Muscle layer of colon (tissue), 2 donors: ENCODE measurements around the gene ITIH3.

Experiments used
- H3K27ac ChIP-seq: one replicate; pipeline ENCODE4 v1.7.0; 2013; ENCODE audit warnings: low read depth, mild to moderate bottlenecking, low read length, moderate library complexity
- H3K27me3 ChIP-seq, 2 donors: one replicate each; pipeline ENCODE4 v1.7.0; 2013; ENCODE audit warnings: low read length in 2 of 2, mild to moderate bottlenecking in 2 of 2; ENCODE audit not compliant: insufficient read depth in 2 of 2, control insufficient read depth in 1 of 2
- H3K36me3 ChIP-seq: one replicate; pipeline ENCODE4 v1.7.0; 2013; ENCODE audit warnings: mild to moderate bottlenecking, low read length; ENCODE audit not compliant: insufficient read depth
- H3K4me1 ChIP-seq: one replicate; pipeline ENCODE4 v1.7.0; 2013; ENCODE audit warnings: mild to moderate bottlenecking, low read length; ENCODE audit not compliant: insufficient read depth
- H3K4me3 ChIP-seq, 2 donors: one replicate each; pipeline ENCODE4 v1.7.0; 2013; ENCODE audit warnings: low read length in 2 of 2, low read depth in 1 of 2, mild to moderate bottlenecking in 1 of 2, moderate library complexity in 1 of 2
- H3K9ac ChIP-seq: one replicate; pipeline ENCODE4 v1.7.0; 2013; ENCODE audit warnings: low read length
- H3K9me3 ChIP-seq: one replicate; pipeline ENCODE4 v1.7.0; 2013; ENCODE audit warnings: mild to moderate bottlenecking, low read length
- donor health status: abdominal sarcoma.
- donor health status: Adenocarcinoma of cecum.

ITIH3 gene

DNA sequence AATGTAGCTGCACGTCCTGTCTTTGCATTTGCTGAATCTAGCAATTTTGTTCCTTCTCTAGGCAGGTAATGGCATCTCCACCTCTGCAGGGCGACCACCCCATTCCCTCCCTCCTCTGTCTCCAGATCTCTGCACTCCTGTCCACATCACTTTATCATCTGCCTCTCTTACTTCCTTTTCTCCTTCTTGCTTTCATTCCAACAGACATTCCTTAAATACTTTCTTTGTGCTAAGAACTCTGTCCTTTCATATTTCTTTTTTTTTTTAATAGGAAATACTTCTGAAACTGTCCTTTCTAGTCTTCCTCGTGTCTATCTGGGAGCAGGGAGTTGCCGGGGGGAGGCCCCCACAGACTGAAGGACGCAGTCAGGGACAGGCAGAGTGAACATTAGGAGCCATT, 7.2 kb downstream of the ITIH3 start:
- Histone ChIP-seq H3K4me3 (no peak overlapping the region), H3K36me3 (no peaks in the 10 kb centered on the region), H3K27me3 (peaks cover 0 to 5% of the 10 kb centered on the region in 2 donors), H3K27ac (no peak overlapping the region), H3K4me1 (no peaks in the 10 kb centered on the region), H3K9ac (no peak overlapping the region), H3K9me3 (no peaks in the 10 kb centered on the region)

DNA sequence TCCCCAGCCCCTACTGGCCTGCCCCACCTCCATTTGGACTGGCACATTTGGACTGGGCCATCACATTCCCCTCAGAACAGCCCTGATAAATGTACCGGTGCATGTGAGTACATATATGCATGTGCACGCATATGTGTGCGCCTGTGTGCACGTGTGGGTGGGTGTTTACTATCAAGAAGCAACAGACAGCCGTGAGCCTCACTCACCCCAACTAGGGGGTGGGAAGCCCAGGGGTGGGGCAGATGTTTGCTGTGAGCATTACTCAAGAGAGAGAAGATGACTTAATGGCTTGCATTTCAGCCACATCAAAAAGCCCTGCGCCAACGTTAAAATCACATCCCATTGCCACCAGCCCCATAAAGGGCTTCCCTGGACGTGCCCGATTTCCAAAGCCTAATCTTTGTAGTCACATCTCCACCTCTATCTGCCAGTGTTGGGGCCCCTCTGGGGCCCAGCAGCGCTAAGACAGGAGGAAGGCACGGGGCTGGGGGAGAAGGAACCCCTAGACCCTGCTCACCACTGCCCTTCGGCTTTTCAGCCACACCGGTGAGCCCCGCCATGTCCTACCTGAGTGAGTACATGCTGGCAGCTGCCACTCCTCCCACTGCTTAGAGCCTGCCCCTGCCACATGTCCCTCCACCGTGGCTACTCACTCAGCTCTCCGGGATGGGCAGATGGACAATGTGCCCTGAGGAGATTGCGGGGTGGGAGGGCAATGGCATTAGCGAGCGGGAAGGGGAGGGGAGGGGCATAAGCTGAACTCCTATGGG, 10.9 kb downstream of the ITIH3 start:
- H3K9me3 ChIP-seq, result no peaks in the 10 kb centered on the region
- no peaks in the 10 kb centered on the region for H3K4me1 ChIP-seq
- no peak overlapping the region for H3K4me3 ChIP-seq
- no peaks in the 10 kb centered on the region for H3K36me3 ChIP-seq
- no peak overlapping the region for H3K9ac ChIP-seq
- peaks cover 0 to 5% of the 10 kb centered on the region in 2 donors for H3K27me3 ChIP-seq
- H3K27ac ChIP-seq, result no peak overlapping the region

DNA sequence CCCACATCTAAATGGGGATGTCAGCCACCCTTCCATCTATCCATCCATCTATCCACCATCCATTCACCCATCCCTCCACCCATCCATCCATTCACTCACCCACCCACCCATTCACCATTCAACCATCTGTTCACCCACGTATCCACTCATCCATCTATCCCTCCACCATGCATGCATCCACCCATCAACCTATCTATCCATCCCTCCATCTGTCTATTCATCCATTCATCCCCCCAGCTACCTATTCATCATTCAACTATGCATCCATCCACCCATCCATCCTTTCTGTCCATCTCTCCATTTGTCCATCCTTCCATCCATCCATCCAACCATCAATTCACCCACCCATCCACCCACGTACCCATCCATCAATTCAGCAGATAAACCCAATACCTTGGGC, 14.6 kb downstream of the ITIH3 start:
- Histone ChIP-seq H3K4me1 (no peaks in the 10 kb centered on the region), H3K27me3 (peaks cover 0 to 5% of the 10 kb centered on the region in 2 donors), H3K27ac (no peak overlapping the region), H3K9ac (no peak overlapping the region), H3K9me3 (no peaks in the 10 kb centered on the region), H3K4me3 (no peak overlapping the region), H3K36me3 (no peaks in the 10 kb centered on the region)

DNA sequence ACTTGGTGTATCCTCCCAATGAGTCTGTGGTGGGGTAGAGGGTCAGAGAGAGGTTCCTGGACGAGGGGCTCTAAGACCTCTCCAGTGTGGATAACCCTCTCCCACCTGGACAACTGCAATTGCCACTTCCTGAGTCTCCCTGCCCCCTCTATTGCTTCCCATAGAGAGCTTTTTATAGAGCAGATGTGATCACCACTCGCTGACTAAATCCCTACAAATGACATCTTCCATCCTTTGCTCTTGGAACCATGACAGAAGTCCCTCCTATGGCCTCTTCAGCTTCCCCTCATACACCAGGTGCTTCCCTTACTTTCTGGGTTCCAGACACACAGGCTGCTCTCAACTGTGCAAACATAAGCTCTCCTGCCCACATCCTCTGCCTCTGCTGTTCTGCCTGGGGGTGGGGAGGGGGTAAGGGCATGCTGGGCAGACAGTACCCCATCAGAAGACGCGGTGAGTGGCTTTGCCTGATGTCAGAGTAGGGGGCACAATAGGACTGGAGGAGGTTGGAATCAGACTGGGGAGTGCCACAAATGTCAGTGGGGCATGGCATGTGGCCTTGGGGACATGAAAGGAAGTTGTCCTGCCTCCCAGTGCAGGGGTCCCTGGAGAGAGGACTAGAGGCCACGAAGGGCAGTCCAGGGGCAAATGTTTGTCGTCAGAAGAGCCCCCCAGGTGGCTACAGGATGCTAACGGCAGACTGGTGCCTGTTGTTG, 15.2 kb downstream of the ITIH3 start:
- Histone ChIP-seq H3K27me3 (peaks cover 0 to 5% of the 10 kb centered on the region in 2 donors), H3K4me3 (no peak overlapping the region), H3K9me3 (no peaks in the 10 kb centered on the region), H3K36me3 (no peaks in the 10 kb centered on the region), H3K4me1 (no peaks in the 10 kb centered on the region), H3K9ac (no peak overlapping the region), H3K27ac (no peak overlapping the region)

DNA sequence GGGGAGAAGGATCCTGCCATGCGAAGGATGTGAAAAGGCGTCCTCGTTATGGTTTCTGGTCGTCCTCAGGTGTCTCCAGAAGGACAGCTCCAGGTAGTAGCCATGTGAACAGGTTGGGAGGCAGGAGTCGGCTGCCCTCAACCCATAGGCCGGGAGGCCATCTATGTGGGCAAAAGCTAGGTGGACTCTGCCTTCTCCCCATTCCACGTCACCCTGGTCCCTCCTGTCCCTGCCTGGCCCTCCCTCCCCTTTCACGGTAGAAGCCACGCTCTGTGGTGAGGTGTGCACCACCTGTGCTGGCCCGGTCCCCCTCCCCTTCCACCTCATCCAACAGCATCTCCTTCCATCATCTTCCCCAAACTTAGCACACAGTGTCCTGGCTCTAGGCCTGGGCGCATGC, 16.3 kb downstream of the ITIH3 start:
- peaks cover 0 to 2% of the 10 kb centered on the region in 2 donors for H3K27me3 ChIP-seq
- no peaks in the 10 kb centered on the region for H3K4me1 ChIP-seq
- no peak overlapping the region for H3K27ac ChIP-seq
- H3K36me3 ChIP-seq, result no peaks in the 10 kb centered on the region
- H3K9ac ChIP-seq, result no peak overlapping the region
- H3K4me3 ChIP-seq, result no peak overlapping the region
- H3K9me3 ChIP-seq, result no peaks in the 10 kb centered on the region

DNA sequence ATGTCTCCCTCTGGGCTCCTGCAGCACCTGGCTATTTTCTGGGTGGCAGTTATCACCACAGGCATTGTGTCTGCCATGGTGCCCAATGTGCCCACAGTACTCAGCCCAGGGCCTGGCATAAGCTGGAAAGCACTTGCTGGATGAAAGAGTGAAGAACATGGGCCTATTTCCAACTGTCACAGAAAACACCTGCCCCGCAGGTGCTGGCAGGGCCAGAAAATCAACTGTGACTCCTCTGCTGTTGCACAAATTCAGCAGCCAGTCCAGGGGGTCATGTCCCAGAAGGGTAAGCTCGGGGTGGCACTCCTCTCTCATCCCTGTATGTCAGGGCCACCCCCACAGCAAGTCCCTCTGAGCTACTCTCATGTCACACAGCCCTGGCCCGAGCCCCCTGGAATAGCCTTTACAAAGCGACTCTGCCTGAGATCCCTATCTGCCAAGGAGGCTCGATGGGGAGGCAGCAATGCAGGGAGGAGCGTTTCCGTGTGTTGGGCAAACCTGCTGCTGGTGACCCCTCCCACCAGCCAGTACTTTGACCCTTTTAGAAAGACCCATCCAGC, 16.9 kb downstream of the ITIH3 start:
- Histone ChIP-seq H3K27me3 (no peaks in the 10 kb centered on the region), H3K4me3 (no peak overlapping the region), H3K4me1 (no peaks in the 10 kb centered on the region), H3K9me3 (no peaks in the 10 kb centered on the region), H3K9ac (no peak overlapping the region), H3K36me3 (no peaks in the 10 kb centered on the region), H3K27ac (no peak overlapping the region)

DNA sequence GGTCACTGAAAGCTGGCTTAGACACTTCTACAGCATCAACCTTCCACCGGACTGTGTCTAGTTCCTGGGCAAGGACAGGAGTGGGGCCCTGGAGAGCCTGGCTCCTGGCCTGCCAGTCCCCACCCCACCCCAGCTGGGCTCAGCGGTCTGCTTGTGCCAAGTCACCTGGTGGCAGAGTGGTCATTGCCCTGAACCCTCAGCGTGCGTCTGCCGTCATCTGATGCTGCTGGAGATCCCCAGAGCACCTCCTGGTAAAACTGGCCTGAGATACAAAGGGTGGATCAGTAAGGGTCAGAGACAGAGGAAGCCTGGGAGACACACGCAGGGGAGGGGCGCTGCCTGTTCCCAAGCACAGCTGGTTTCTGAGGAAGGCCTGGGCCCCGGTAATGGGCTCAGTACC, 19.2 kb downstream of the ITIH3 start:
- Histone ChIP-seq H3K36me3 (no peaks in the 10 kb centered on the region), H3K27ac (no peak overlapping the region), H3K9me3 (no peaks in the 10 kb centered on the region), H3K27me3 (no peaks in the 10 kb centered on the region), H3K4me3 (no peak overlapping the region), H3K4me1 (no peaks in the 10 kb centered on the region), H3K9ac (no peak overlapping the region)

DNA sequence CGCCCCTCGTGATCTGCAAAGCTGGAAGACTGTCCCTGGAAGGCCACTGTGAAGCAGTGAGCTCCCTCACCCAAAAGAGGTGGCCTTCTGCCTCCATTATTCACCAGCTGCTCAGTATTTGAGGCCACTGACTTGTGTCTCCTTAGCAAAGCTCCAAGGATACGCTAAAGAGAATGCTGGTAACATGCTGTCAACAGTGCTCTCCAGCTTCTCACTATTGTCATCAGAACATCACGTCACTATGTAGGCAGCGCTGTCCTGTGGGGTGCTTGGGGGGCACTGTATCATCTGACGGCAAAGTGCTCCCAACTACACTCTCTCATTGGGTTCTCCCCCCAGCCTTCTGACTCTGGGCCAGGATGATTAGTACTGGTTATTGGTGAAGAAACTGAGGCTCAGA, 21.6 kb downstream of the ITIH3 start:
- no peaks in the 10 kb centered on the region for H3K27me3 ChIP-seq
- no peak overlapping the region for H3K4me3 ChIP-seq
- no peaks in the 10 kb centered on the region for H3K4me1 ChIP-seq
- no peaks in the 10 kb centered on the region for H3K9me3 ChIP-seq
- H3K36me3 ChIP-seq, result no peaks in the 10 kb centered on the region
- H3K27ac ChIP-seq, result no peak overlapping the region
- no peak overlapping the region for H3K9ac ChIP-seq

DNA sequence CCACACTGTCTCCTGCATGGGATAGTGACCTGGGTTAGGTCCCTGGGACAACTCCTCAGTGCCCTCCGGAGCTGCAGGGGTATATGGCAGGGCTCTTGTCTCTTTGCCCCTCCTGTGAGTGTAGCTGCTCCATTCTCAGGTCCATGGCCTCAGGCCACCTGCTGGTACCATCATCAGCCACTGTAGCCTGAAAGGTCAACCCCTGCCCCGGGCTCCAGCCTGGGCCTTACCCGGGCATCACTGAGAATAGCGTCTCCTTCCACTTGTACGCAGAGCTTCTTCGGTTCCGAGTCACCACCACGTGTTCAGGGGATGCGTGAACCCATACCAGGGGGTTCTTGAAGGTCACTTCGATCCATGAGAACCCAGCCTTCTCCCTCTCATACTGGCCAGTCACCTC, 22.1 kb downstream of the ITIH3 start:
- H3K9ac ChIP-seq, result no peak overlapping the region
- H3K4me1 ChIP-seq, result no peaks in the 10 kb centered on the region
- H3K27me3 ChIP-seq, result no peaks in the 10 kb centered on the region
- no peaks in the 10 kb centered on the region for H3K9me3 ChIP-seq
- H3K27ac ChIP-seq, result no peak overlapping the region
- H3K36me3 ChIP-seq, result no peaks in the 10 kb centered on the region
- no peak overlapping the region for H3K4me3 ChIP-seq

DNA sequence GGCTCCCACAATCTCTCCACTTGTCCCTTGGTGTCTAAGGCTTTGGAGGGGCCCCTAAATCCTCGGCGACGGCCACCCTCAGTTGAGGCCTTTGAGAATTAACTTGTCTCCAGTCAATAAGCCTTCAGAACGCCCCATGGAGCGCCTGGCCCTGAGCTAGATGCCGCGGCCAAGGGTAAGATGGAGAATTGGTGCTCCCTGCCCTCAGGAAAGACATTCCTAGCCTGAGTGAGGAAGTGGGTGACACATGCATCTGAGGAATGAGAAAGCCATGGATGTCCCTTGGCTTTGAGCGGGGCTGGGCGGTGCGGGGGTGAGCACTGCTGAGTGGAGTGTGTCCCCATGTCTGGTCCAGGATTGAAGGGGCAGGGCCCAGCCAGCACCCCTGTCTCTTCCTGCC, 22.6 kb downstream of the ITIH3 start:
- Histone ChIP-seq H3K36me3 (no peaks in the 10 kb centered on the region), H3K9me3 (no peaks in the 10 kb centered on the region)

DNA sequence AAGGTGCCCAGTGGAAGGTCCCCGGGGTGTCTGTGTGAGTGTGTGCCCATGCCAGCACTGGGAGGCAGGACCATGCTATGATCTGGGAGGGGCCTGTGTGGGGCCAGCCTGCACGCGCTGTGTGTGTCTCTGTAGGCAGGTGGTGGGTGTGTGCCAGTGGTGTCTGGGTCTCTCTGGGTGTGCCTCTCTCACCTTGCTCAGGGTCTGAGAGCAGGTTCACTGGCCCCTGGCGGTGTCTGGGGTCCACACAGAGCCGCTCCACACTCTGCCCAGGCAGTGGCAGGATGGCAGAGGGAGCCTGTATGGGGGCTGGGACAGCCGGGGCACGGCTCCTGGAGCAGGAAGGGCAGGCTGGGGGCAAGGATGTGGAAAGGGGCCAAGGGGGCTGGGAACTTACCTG, 23.3 kb downstream of the ITIH3 start:
- Histone ChIP-seq H3K4me3 (no peak overlapping the region), H3K9ac (no peak overlapping the region), H3K27ac (no peak overlapping the region), H3K4me1 (no peaks in the 10 kb centered on the region), H3K9me3 (no peaks in the 10 kb centered on the region), H3K36me3 (no peaks in the 10 kb centered on the region), H3K27me3 (no peaks in the 10 kb centered on the region)

More for the DNA sequence above, 22.6 kb downstream of the ITIH3 start:
- Histone ChIP-seq H3K27ac (no peak overlapping the region), H3K9ac (no peak overlapping the region), H3K27me3 (no peaks in the 10 kb centered on the region), H3K4me3 (no peak overlapping the region), H3K4me1 (no peaks in the 10 kb centered on the region)
